MM.1S (cell line): ENCODE results near the gene MDGA2.

Experiments used
- DNase-seq: peaks from one replicate; pipeline ENCODE4 v3.0.0-alpha.2; 2015
- H2AFZ ChIP-seq: fragments of 300-600 bp; sonication (generic); 2 replicates; pipeline ENCODE4 v1.6.0; 2016; ENCODE audit warnings: antibody characterized with exemption, low read length
- H3F3A ChIP-seq: fragments of 300-600 bp; sonication (generic); 2 replicates; pipeline ENCODE4 v1.6.1; 2016; ENCODE audit warnings: mild to moderate bottlenecking, antibody characterized with exemption, low read length, moderate library complexity, mixed read lengths; ENCODE audit not compliant: insufficient read depth
- H3K27ac ChIP-seq: fragments of 300-600 bp; sonication (generic); 2 replicates; pipeline ENCODE4 v1.5.1; 2016; ENCODE audit warnings: mild to moderate bottlenecking, low read length
- H3K27me3 ChIP-seq: fragments of 300-600 bp; sonication (generic); replicated peaks from 2 replicates; pipeline ENCODE4 v1.6.0; 2016; ENCODE audit warnings: low read length; ENCODE audit not compliant: insufficient read depth
- H3K36me3 ChIP-seq: fragments of 300-600 bp; sonication (generic); replicated peaks from 2 replicates; pipeline ENCODE4 v1.6.1; 2016; ENCODE audit warnings: mild to moderate bottlenecking, low read length, mixed read lengths; ENCODE audit not compliant: insufficient read depth
- H3K4me1 ChIP-seq: fragments of 300-600 bp; sonication (generic); 2 replicates; pipeline ENCODE4 v1.6.1; 2016; ENCODE audit warnings: low read length, mixed read lengths
- H3K4me2 ChIP-seq: fragments of 300-600 bp; sonication (generic); 2 replicates; pipeline ENCODE4 v1.6.0; 2016; ENCODE audit warnings: low read depth, low read length
- H3K4me3 ChIP-seq: fragments of 300-600 bp; sonication (generic); 2 replicates; pipeline ENCODE4 v1.5.1; 2016; ENCODE audit warnings: low read length, mixed read lengths
- H3K79me2 ChIP-seq: fragments of 300-600 bp; sonication (generic); 2 replicates; pipeline ENCODE4 v1.6.1; 2016; ENCODE audit warnings: mixed run types, low read length, mixed read lengths
- H3K9ac ChIP-seq: fragments of 300-600 bp; sonication (generic); 2 replicates; pipeline ENCODE4 v1.6.1; 2016; ENCODE audit warnings: low read length, mixed read lengths
- H3K9me2 ChIP-seq: fragments of 300-600 bp; sonication (generic); replicated peaks from 2 replicates; pipeline ENCODE4 v1.6.1; 2016; ENCODE audit warnings: mild to moderate bottlenecking, low read length, mixed read lengths; ENCODE audit not compliant: insufficient read depth
- H3K9me3 ChIP-seq: fragments of 300-600 bp; sonication (generic); replicated peaks from 2 replicates; pipeline ENCODE4 v1.6.1; 2016; ENCODE audit warnings: mild to moderate bottlenecking, low read length, mixed read lengths; ENCODE audit not compliant: insufficient read depth
- H4K20me1 ChIP-seq: fragments of 300-600 bp; sonication (generic); 2 replicates; pipeline ENCODE4 v1.6.1; 2016; ENCODE audit warnings: mild to moderate bottlenecking, low read length, moderate library complexity, mixed read lengths; ENCODE audit not compliant: insufficient read depth
- CTCF ChIP-seq: fragments of 300-600 bp; sonication (generic); IDR thresholded peaks from 2 replicates; pipeline ENCODE4 v1.5.1; 2016; ENCODE audit warnings: antibody characterized with exemption, low read length, mixed read lengths
- EZH2 ChIP-seq: fragments of 300-600 bp; sonication (generic); optimal IDR thresholded peaks from 2 replicates; pipeline ENCODE3; 2017; ENCODE audit warnings: low read depth, mild to moderate bottlenecking, antibody characterized with exemption, low read length, mixed read lengths
- EZH2phosphoT487 ChIP-seq: fragments of 300-600 bp; sonication (generic); IDR thresholded peaks from 2 replicates; pipeline ENCODE4 v1.6.1; 2018; ENCODE audit warnings: antibody characterized with exemption, low read length

The MDGA2 gene

GRCh38 chr14:47328376-47328775 lies 347.0 kb downstream of the MDGA2 start:
- no peak overlapping the region for H2AFZ ChIP-seq
- H3F3A ChIP-seq = no peaks in the 10 kb centered on the region
- no peak overlapping the region for H3K4me3 ChIP-seq
- no peak overlapping the region for H3K9ac ChIP-seq
- no peak for DNase-seq
- no peak overlapping the region for H3K27ac ChIP-seq
- no peaks in the 10 kb centered on the region for H3K79me2 ChIP-seq
- no peaks in the 10 kb centered on the region for H3K36me3 ChIP-seq
- H4K20me1 ChIP-seq = no peaks in the 10 kb centered on the region
- no peaks in the 10 kb centered on the region for H3K9me2 ChIP-seq
- no peak for TF ChIP-seq EZH2
- no peak for TF ChIP-seq CTCF
- TF ChIP-seq EZH2phosphoT487 = no peak
- H3K4me2 ChIP-seq = no peak overlapping the region
- no peaks in the 10 kb centered on the region for H3K27me3 ChIP-seq
- no peaks in the 10 kb centered on the region for H3K4me1 ChIP-seq
- H3K9me3 ChIP-seq = no peaks in the 10 kb centered on the region

GRCh38 chr14:47327336-47327735 lies 348.1 kb downstream of the MDGA2 start:
- no peak for DNase-seq
- Histone ChIP-seq H3K4me2 (no peak overlapping the region), H3K9me3 (no peaks in the 10 kb centered on the region), H3K9ac (no peak overlapping the region), H3F3A (no peaks in the 10 kb centered on the region), H3K9me2 (no peaks in the 10 kb centered on the region), H3K36me3 (no peaks in the 10 kb centered on the region), H3K4me1 (no peaks in the 10 kb centered on the region), H2AFZ (no peak overlapping the region), H3K4me3 (no peak overlapping the region), H3K79me2 (no peaks in the 10 kb centered on the region), H3K27me3 (no peaks in the 10 kb centered on the region), H3K27ac (no peak overlapping the region), H4K20me1 (no peaks in the 10 kb centered on the region)
- TF ChIP-seq CTCF = no peak
- no peak for TF ChIP-seq EZH2
- no peak for TF ChIP-seq EZH2phosphoT487

GRCh38 chr14:47322751-47323150 lies 352.7 kb downstream of the MDGA2 start:
- Histone ChIP-seq H3K9me2 (no peaks in the 10 kb centered on the region), H3K27ac (no peak overlapping the region), H2AFZ (no peak overlapping the region), H3K36me3 (no peaks in the 10 kb centered on the region), H3K9ac (no peak overlapping the region), H3F3A (no peaks in the 10 kb centered on the region), H3K9me3 (no peaks in the 10 kb centered on the region), H3K4me1 (no peaks in the 10 kb centered on the region), H3K27me3 (no peaks in the 10 kb centered on the region), H3K4me2 (no peak overlapping the region), H4K20me1 (no peaks in the 10 kb centered on the region), H3K79me2 (no peaks in the 10 kb centered on the region), H3K4me3 (no peak overlapping the region)
- TF ChIP-seq CTCF (no peak), EZH2 (no peak), EZH2phosphoT487 (no peak)
- no peak for DNase-seq
